ENCODE data around the gene ZNF385B.

- TF ChIP-seq CTCF (IDR thresholded peaks at IDR 0.05) = no peak
- TF ChIP-seq POLR2A (IDR thresholded peaks at IDR 0.05) = no peak
These were observed 17.9 kb downstream of the ZNF385B start for GRCh38 chr2:179843541-179843940.
